ENCODE data around the gene CTSH.
A peak's percentile ranks its signal among the peaks of the same experiment; 100 is the strongest.

DNA sequence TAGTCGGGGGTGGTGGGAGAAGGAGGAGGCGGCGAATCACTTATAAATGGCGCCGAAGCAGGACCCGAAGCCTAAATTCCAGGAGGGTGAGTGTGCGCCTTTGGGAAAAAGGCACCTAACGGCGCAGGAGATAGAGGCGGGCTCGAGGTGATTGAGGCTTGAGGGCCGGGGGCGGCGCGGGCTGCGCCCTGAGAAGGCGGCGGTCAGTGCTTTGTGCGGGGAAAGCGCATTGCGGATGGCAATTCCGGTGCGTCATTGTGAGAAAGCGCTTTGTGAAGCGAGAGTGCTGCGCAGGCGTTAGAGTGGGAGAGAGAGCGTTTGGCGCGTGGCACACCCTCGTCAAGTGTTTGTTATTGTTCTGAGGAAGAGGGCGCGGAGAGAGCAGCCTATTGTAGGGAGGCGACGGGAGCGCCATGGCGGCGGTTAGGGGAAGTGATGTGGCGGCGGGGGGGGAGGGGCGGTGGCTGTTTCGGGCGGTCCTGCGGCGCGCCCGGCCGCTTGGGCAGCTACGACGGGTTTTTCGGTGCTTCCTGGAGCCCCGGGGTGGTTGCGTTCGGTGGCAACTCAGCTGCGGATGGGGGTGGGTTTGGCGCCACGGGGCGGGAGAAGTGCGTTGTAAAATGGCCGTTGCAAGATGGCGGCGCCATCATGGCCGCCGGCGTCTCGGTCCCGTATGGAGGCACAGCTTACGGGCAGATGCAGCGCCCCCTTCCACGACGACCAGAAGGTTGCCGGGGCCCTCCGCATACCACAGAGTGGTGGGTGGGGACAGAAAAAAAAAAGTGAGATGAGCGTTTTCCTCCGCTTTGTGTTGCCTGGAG, 71.7 kb downstream of the CTSH start:
- TF ChIP-seq, protein P1, sequence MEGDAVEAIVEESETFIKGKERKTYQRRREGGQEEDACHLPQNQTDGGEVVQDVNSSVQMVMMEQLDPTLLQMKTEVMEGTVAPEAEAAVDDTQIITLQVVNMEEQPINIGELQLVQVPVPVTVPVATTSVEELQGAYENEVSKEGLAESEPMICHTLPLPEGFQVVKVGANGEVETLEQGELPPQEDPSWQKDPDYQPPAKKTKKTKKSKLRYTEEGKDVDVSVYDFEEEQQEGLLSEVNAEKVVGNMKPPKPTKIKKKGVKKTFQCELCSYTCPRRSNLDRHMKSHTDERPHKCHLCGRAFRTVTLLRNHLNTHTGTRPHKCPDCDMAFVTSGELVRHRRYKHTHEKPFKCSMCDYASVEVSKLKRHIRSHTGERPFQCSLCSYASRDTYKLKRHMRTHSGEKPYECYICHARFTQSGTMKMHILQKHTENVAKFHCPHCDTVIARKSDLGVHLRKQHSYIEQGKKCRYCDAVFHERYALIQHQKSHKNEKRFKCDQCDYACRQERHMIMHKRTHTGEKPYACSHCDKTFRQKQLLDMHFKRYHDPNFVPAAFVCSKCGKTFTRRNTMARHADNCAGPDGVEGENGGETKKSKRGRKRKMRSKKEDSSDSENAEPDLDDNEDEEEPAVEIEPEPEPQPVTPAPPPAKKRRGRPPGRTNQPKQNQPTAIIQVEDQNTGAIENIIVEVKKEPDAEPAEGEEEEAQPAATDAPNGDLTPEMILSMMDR (optimal IDR thresholded peaks at IDR 0.05 in 1 of 3, IDR thresholded peaks at IDR 0.05 in 1 of 3, conservative IDR thresholded peaks at IDR 0.05 in 1 of 3; ENCODE audit: extremely low read depth in 1 of 3, insufficient read depth in 2 of 3, low read length in 3 of 3) = peak; percentile 27 to 75 (median 35)
- no peak for TF ChIP-seq EZH2 (IDR thresholded peaks at IDR 0.05; ENCODE audit: low read length)

Measured in keratinocyte (primary cell).